NCI-H1417 treated with DMSO at 0.1 percent for 48 hours (cell line): Measurements from ENCODE around the gene LAMA3.
"Not testable (repeated sequence)": the region's sequence is repeated elsewhere in the genome, so short reads cannot be mapped to it uniquely, and the experiment has no call there.

Source experiments
- DNase-seq: peaks from one replicate; lab custom pipeline; 2025; lab: John Stamatoyannopoulos, UW

LAMA3 gene

GRCh38 chr18:23730857-23731256 lies 41.6 kb downstream of the LAMA3 start:
- peak; percentile 36 for DNase-seq

GRCh38 chr18:23731861-23732260 lies 42.6 kb downstream of the LAMA3 start:
- DNase-seq, result no peak

- DNase-seq, result no peak
These were observed 43.2 kb downstream of the LAMA3 start for GRCh38 chr18:23732439-23732838.

DNA sequence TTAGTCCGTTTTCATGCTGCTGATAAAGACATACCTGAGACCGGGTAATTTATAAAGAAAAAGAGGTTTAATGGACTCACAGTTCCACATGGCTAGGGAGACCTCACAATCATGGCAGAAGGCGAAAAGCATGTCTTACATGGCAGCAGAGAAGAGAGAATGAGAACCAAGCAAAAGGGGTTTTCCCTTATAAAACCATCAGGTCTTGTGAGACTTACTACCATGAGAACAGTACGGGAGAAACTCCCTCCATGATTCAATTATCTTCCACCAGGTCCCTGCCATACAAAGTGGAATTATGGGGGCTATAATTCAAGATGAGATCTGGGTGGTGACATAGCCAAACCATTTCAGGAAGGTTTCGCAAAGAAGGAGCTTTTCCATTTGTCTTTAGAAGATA lies 44.0 kb downstream of the LAMA3 start:
- not testable (repeated sequence) for DNase-seq

GRCh38 chr18:23733895-23734294 lies 44.6 kb downstream of the LAMA3 start:
- DNase-seq, result no peak

GRCh38 chr18:23735021-23735464 lies 45.8 kb downstream of the LAMA3 start:
- no peak for DNase-seq

DNA sequence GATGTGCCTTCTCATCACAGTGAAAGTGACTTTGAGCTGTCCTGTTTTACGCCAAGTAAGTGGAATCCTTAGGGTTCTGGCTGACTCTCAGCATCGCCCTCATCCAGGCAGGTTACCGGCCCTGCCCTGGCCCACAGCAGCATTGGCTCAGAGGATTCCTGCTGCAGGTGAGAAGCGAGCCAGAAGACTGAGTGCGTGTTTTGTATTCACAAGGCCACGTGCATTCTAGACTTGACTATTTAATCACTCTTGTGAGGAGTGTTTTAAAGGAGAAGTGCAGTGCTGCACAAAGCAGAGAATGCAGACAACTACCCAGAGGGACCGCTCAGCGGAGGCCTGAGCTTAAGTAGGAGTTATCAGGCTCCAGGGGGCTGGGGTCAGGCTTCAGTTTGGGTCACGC lies 48.3 kb downstream of the LAMA3 start:
- DNase-seq, result no peak

DNA sequence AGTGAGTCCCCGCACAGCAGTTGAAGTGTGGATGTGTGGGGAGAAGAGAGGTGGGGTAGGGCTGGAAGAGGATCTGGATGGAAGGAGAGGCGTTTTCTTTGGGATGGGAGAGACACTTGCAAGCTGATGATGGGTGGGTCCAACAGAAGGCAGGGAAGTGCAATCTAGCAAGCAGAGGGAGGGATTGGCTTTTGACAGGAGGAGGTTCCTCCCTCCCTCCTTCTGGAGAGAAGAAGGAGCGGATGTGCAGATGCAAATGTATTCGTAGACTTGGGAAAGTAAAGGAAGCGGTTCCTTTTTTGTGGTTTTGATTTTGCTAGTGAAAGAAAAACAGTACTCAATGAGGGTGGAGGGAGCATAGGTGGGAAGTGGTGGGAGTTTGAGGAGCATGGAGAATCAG lies 48.9 kb downstream of the LAMA3 start:
- no peak for DNase-seq

GRCh38 chr18:23738575-23738974 lies 49.3 kb downstream of the LAMA3 start:
- no peak for DNase-seq

GRCh38 chr18:23740105-23740830 lies 51.0 kb downstream of the LAMA3 start:
- no peak for DNase-seq

- not testable (repeated sequence) for DNase-seq
These were observed 52.7 kb downstream of the LAMA3 start for GRCh38 chr18:23741967-23742366.

DNA sequence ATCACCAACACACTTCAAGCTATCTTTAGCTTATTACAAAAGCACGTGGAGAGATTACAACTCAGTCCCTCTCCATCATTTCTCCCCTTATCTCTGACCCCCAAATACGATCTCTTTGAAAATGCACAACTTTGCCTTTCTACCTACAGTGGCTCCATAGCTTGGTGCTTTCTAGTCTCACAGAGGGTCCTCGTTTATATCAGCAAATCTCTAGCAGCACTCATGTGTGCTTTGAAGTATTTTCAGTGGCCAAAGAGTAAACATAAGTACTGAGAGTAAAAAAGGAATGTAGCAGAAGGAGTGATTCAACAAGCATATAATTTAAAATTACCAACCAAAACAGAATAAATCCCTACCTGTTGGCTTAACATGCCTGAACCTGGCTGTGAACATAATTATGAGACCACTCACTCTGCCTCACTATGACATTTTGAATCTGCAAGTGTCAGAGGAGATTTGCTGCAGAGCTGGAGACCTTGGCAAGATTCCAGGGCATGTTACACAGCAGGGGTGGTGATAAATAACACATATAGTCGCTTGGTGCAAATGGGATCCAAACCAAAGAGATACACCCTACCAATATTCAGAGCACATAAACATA lies 54.6 kb downstream of the LAMA3 start:
- peak; percentile 85 for DNase-seq

DNA sequence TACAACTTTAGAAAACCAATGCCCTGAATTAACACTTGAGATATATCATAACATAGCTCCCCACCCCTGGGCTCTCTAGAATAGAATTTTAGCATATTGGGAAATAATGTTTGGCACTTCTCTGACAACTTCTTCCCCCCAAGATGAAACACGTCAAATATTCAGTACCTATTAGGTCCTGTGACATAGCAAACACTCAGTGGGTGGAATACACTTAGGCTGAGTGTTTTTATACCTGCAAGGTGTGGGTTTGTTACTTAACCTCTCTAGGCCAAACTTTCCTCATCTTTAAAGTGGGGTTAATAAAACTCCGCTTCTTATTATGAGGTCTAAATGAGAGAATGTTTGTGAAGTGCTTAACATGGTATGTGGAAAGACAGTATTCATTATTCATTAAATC lies 56.1 kb downstream of the LAMA3 start:
- no peak for DNase-seq

DNA sequence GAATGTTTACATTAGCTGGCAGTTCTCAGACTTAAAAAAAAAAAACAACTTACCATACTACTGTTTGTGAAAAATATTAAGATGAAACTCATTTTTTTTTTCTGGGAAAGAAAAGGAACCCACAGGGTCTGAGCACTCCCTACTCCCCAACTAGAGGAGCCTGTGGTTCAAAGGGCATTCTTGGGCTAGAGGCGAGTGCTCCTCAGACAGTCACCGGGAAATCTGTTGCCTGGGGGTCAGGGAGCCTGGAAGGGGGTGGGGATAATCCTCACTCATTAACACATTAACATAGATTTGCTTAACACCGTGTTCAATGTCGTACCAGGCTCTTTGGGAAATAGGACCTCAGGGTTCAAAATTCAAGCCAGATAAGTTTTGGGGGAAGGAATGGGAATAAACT lies 57.6 kb downstream of the LAMA3 start:
- DNase-seq, result no peak

DNA sequence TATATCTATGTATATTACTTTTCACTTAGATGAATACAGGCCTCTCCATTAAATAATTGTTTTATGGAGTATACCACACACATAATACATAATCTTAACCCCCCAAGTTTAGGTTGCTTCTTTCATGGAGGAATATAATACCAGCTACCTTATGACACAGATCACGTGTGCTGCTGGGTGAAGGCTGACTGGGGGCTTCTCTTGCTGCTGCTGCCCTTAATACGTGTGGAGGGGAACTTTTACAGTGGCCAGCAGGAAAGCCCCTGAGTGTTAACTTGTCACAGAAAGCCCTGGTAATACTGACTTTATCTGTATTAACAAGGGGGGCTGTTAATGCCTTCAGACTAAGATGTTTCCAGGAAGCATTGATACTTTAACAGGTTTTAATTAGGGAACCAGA lies 63.1 kb downstream of the LAMA3 start:
- DNase-seq, result no peak

- DNase-seq, result no peak
These were observed 63.5 kb downstream of the LAMA3 start for GRCh38 chr18:23752796-23753195.

- DNase-seq, result no peak
These were observed 67.6 kb downstream of the LAMA3 start for GRCh38 chr18:23756590-23757436.

- no peak for DNase-seq
These were observed 68.1 kb downstream of the LAMA3 start for GRCh38 chr18:23757437-23757733.

DNA sequence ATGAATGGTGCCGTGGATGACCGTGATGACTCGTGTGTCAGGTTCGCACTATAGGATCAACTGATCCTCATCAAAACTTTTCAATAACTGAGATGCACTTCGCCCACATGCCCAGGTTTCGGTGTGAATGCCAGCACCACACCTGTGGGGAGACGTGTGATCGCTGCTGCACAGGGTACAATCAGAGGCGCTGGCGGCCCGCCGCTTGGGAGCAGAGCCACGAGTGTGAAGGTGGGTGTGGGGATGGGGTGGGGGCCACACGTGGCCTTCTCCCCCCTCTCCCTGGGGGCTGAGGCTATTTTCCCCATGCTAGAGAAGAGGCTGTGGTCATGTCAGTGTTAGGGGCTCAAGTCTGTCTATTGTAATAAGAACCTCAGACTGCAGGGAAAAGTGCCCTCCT lies 69.0 kb downstream of the LAMA3 start:
- DNase-seq, result no peak

- no peak for DNase-seq
These were observed 72.7 kb downstream of the LAMA3 start for GRCh38 chr18:23761941-23762340.

GRCh38 chr18:23763343-23763742 lies 74.1 kb downstream of the LAMA3 start:
- DNase-seq, result no peak

DNA sequence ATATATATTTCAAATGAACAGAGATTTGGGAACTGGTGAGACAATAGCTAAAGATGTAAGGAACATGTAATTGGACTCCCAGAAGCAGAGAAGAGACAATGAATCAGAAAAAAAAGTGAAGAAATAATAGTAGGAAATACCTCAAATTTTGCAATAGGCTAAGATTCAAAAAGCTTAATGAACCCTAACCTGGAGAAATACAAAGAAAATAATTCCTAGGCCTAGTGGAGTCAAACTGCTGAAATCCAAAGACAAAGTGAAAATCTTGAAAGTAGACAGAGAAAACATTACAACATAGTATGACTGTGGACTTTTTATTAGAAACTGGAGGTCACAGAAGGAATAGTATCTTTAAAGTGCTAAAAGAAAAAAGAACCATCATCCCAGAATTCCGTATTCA lies 76.7 kb downstream of the LAMA3 start:
- DNase-seq, result no peak

- DNase-seq, result no peak
These were observed 83.2 kb downstream of the LAMA3 start for GRCh38 chr18:23772327-23773024.
